Epithelial cell of proximal tubule (primary cell): ENCODE data around the gene TBCK. TPM values are rescaled to one million over a fixed set of nuclear protein-coding genes. Genes with fewer than 3 reads are reported as not detected.
"Not testable (repeated sequence)": the region's sequence is repeated elsewhere in the genome, so short reads cannot be mapped to it uniquely, and the experiment has no call there.

Experiments
- DNase-seq: peaks from one replicate; pipeline ENCODE4 v3.0.0-alpha.2; 2011; ENCODE audit warnings: low read depth
- H3K4me3 ChIP-seq: 2 replicates; pipeline ENCODE4 v1.5.1; 2011; ENCODE audit warnings: low read depth, mild to moderate bottlenecking, low read length
- CTCF ChIP-seq: conservative IDR thresholded peaks from 2 replicates; pipeline ENCODE4 v1.5.1; 2012; ENCODE audit warnings: low read depth, mild to moderate bottlenecking, low read length
- total RNA-seq: library from RNA; depleted of rRNA; stranded (reverse); fragments of >200 nt; gene quantifications from 2 replicates; pipeline ENCODE4 v1.2.3, GENCODE V29; 2015

Gene TBCK
- total RNA-seq, 1 donor from 2014 or later = 20.8 TPM

DNA sequence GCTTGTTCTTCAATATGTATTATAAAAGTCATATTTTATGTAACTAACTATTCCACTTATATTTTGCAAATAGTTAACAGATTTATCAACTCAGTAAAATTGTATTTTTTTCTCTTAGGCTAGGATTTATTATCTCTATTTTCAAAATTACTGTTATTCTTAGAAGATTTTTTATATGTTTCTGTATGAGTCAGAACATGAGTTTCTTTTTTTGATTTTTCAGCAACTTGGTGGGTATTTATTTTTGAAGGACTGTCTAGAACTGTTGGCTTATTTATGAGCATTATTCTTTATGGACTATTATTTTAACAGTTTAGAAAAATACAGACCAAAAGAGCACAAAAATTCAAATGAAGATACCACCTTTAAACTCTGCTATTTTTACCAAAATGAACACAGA lies 7.1 kb upstream of the TBCK start:
- DNase-seq = no peak
- H3K4me3 ChIP-seq = no peak overlapping the region
- no peak for TF ChIP-seq CTCF

DNA sequence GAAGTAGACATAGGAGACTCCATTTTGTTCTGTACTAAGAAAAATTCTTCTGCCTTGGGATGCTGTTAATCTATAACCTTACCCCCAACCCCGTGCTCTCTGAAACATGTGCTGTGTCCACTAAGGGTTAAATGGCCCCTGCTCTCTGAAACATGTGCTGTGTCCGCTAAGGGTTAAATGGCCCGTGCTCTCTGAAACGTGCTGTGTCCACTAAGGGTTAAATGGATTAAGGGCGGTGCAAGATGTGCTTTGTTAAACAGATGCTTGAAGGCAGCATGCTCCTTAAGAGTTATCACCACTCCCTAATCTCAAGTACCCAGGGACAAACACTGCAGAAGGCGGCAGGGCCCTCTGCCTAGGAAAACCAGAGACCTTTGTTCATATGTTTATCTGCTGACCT lies 5.8 kb upstream of the TBCK start:
- H3K4me3 ChIP-seq, DNase-seq: not testable (repeated sequence)

DNA sequence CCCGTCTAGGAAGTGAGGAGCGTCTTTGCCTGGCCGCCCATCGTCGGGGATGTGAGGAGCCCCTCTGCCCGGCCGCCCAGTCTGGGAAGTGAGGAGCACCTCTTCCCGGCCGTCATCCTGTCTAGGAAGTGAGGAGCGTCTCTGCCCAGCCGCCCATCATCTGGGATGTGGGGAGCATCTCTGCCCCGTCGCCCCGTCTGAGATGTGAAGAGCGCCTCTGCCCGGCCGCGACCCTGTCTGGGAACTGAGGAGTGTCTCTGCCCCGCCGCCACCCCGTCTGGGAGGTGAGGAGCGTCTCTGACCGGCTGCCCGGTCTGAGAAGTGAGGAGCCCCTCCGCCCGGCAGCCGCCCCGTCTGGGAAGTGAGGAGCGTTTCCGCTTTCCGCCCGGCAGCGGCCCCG lies 5.2 kb upstream of the TBCK start:
- not testable (repeated sequence) for H3K4me3 ChIP-seq, DNase-seq

GRCh38 chr4:106320235-106320634 lies 4.2 kb upstream of the TBCK start:
- no peak for DNase-seq
- TF ChIP-seq CTCF = no peak
- no peak overlapping the region for H3K4me3 ChIP-seq

DNA sequence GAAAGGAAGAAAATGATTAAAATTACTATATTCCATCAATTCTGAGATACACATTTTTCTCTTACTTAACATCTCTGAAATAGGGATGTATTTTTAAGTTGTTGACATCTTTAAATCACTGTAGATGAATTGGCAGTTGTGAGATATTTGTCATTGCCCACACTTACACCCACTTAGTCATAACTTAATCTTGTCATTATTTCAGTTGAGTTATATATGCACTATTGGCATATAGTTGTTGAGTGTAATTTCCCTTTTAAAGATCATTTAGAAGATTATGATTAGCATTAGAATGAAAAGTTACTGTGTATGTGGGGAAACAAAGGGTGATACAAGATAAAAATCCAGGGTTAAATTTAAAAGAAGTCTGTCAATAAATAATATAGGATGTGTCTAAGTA lies 2.5 kb upstream of the TBCK start:
- H3K4me3 ChIP-seq = no peak overlapping the region
- DNase-seq = no peak
- no peak for TF ChIP-seq CTCF

GRCh38 chr4:106317815-106318214 lies 1.8 kb upstream of the TBCK start:
- H3K4me3 ChIP-seq = peak overlapping the region; percentile 94
- no peak for TF ChIP-seq CTCF

DNA sequence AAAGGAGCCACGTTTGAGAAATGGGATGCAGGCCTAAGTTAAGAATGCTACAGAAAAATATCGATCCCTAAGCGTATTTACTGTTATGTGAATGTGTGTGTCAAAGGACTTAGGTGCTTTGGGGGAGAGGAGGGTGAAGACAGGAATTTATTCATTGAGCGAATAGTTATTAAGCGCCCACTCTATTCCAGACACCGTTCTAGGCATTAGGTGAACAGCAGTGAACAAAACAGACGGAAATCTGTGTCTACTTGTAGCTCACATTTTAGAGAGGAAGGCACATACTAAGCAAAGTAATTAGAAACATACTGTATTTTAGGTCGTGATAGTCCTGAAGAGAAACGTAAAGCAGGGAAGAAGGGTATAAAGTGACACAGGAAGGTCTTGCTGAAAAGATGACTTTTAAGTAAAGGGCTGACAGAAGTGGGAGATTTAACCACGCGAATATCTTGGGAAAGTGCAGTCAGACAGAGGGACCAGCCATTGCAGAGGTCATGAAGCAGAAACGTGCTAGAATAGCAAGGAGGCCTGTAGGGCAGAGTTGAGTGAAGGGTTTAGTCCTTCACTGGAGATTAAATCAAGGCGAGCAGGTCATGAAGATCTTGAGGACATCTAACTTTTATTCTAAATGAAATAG lies 882 bp upstream of the TBCK start:
- H3K4me3 ChIP-seq = peak overlapping the region; percentile 94
- TF ChIP-seq CTCF = no peak
- peak; percentile 19 for DNase-seq

More at GRCh38 chr4:106317815-106318214, 1.8 kb upstream of the TBCK start:
- no peak for DNase-seq

- peak; percentile 15 for DNase-seq
- peak overlapping the region; percentile 94 for H3K4me3 ChIP-seq
- TF ChIP-seq CTCF = no peak
Measured at GRCh38 chr4:106315476-106315967, 487 bp downstream of the TBCK start.
